ENCODE measurements around the gene ATP5PD. TPM values are rescaled to one million over a fixed set of nuclear protein-coding genes. Genes with fewer than 3 reads are reported as not detected.
A peak's percentile ranks its signal among the peaks of the same experiment; 100 is the strongest.

The ATP5PD gene
- total and polyA plus RNA-seq, 2 of the 13 experiments (the other 11 are each of a cell fraction or from before 2014, with no cell fraction given): 158 to 428 TPM

- Histone ChIP-seq H3K4me2 (ENCODE audit: low read depth, low read length) (peak overlapping the region; percentile 79), H3K27ac (ENCODE audit: extremely low read length, insufficient read depth, low read length) (no peak overlapping the region), H3K9me3 (ENCODE audit: low read length) (no peaks in the 10 kb centered on the region), H3K9ac (ENCODE audit: insufficient read depth, low read depth, low read length) (peak overlapping the region; percentile 53), H3K4me1 (ENCODE audit: insufficient read depth, low read length) (peaks cover 92% of the 10 kb centered on the region), H3K27me3 (ENCODE audit: control insufficient read depth in 1 of 2, insufficient read depth in 2 of 2, low read length in 2 of 2) (peaks cover 0 to 37% of the 10 kb centered on the region in 2 experiments; a peak in 3 of 5 replicates), H4K20me1 (ENCODE audit: insufficient read depth, low read length) (no peaks in the 10 kb centered on the region), H3K36me3 (replicated peaks in 1 of 2; ENCODE audit: control insufficient read depth in 1 of 2, insufficient read depth in 2 of 2, low read length in 2 of 2) (no peaks in the 10 kb centered on the region), H3K79me2 (ENCODE audit: insufficient read depth, low read length) (no peaks in the 10 kb centered on the region), H3K4me3 (replicated peaks in 1 of 3; ENCODE audit: insufficient read depth in 1 of 3, low read depth in 2 of 3, low read length in 3 of 3) (peak overlapping the region; percentile 32 to 66 (median 46); a peak in 5 of 6 replicates), H2AFZ (ENCODE audit: low read length) (no peak overlapping the region)
- ChIA-PET CTCF (ENCODE audit: low intra/inter-chr PET ratio, low total read pairs) (no interaction called here), POLR2A (interaction anchor here (0.6 to 3.6 kb wide), 22 partner anchors 8 to 321 kb away, joined by 3 to 19 read pairs (median 5); partner anchors contain the start of genes ARMC7, FDXR, MRPL58 and NT5C)
- intact Hi-C loops (cut with micrococcal nuclease; ENCODE audit: unreplicated experiment) (no loop called here), in situ Hi-C loops (cut with HindIII; ENCODE audit: extremely low pct_ligation_motif_present, low pct_unique_long_range_greater_than_20kb) (no loop called here)
- no TSS peak for BruUV-seq (replicated peaks)
- DNase-seq (ENCODE audit: low spot score) (no peak), FAIRE-seq (no peak), ATAC-seq (no peak; the same call in 2 of the 3 replicates)
- WGBS (ENCODE audit: low lambda C conversion rate): 84% methylated on average over 52 of the region's 53 CpGs
- TF ChIP-seq NFAT5 (CRISPR knock-in tag; IDR thresholded peaks at IDR 0.05) (no peak), ZHX1 (CRISPR knock-in tag; IDR thresholded peaks at IDR 0.05; ENCODE audit: low read depth) (peak; percentile 78), CREB3 (CRISPR knock-in tag; IDR thresholded peaks at IDR 0.05) (no peak), ZNF563 (CRISPR knock-in tag; IDR thresholded peaks at IDR 0.05) (no peak), ZIK1 (CRISPR knock-in tag; IDR thresholded peaks at IDR 0.05; ENCODE audit: borderline replicate concordance, low read depth) (no peak), HNF1A (IDR thresholded peaks at IDR 0.05; ENCODE audit: low read depth) (0 out of 2 replicates have a peak, but pooled peaks have one; percentile 3), HNF1A (CRISPR knock-in tag; IDR thresholded peaks at IDR 0.05; ENCODE audit: borderline replicate concordance) (no peak), ZNF10 (CRISPR knock-in tag; IDR thresholded peaks at IDR 0.05; ENCODE audit: borderline replicate concordance, low read depth) (no peak), RFX3 (CRISPR knock-in tag; IDR thresholded peaks at IDR 0.05) (no peak)
Measured at GRCh38 chr17:75077496-75078283, 30.9 kb upstream of the ATP5PD start.
